OCI-LY7 (cell line): Measurements from ENCODE around the gene B3GAT1. TPM values are rescaled to one million over a fixed set of nuclear protein-coding genes. Genes with fewer than 3 reads are reported as not detected.

ENCODE experiments used
- BruUV-seq: library from RNA; stranded (reverse); fragments of 400-500 nt; replicated peaks from 2 replicates; lab custom pipeline; 2021; lab: Mats Ljungman, UMichigan
- CTCF ChIA-PET: fragments of 300-600 bp; sonication (Branson Sonifier 250); formaldehyde crosslinking; loops from one replicate; lab custom pipeline; 2022; ENCODE audit warnings: antibody characterized with exemption; ENCODE audit not compliant: unreplicated experiment; lab: Charles Lee
- POLR2A ChIA-PET: fragments of 300-600 bp; sonication (Branson Sonifier 250); formaldehyde crosslinking; loops from one replicate; lab custom pipeline; 2022; ENCODE audit warnings: antibody characterized with exemption; lab: Charles Lee
- DNase-seq: peaks from one replicate; pipeline ENCODE4 v3.0.0-alpha.2; 2015; ENCODE audit warnings: low spot score
- H2AFZ ChIP-seq: fragments of 200-600 bp; sonication (generic), shearing (Covaris generic); 2 replicates; pipeline ENCODE4 v1.6.1; 2014; ENCODE audit warnings: mild to moderate bottlenecking, antibody characterized with exemption, low read length, moderate library complexity
- H3K27ac ChIP-seq: fragments of 200-600 bp; sonication (generic); 2 replicates; pipeline ENCODE4 v1.5.1; 2014; ENCODE audit warnings: mixed run types, low read depth, mild to moderate bottlenecking, moderate library complexity, low read length, inconsistent platforms; ENCODE audit not compliant: poor library complexity, severe bottlenecking
- H3K36me3 ChIP-seq: fragments of 200-600 bp; sonication (generic); 2 replicates; pipeline ENCODE4 v1.6.1; 2014; ENCODE audit warnings: mild to moderate bottlenecking, antibody characterized with exemption, low read length, moderate library complexity, mixed read lengths; ENCODE audit not compliant: insufficient read depth
- H3K4me1 ChIP-seq: fragments of 200-600 bp; sonication (generic); 2 replicates; pipeline ENCODE4 v1.5.1; 2014; ENCODE audit warnings: mild to moderate bottlenecking, low read length; ENCODE audit not compliant: insufficient read depth, poor library complexity, severe bottlenecking
- H3K4me2 ChIP-seq: fragments of 200-600 bp; sonication (generic); 2 replicates; pipeline ENCODE4 v1.6.1; 2014; ENCODE audit warnings: mild to moderate bottlenecking, low read length
- H3K4me3 ChIP-seq: fragments of 200-600 bp; sonication (generic); 2 replicates; pipeline ENCODE4 v1.5.1; 2014; ENCODE audit warnings: mild to moderate bottlenecking, low read depth, low read length; ENCODE audit not compliant: poor library complexity, severe bottlenecking
- H3K79me2 ChIP-seq: fragments of 200-600 bp; sonication (generic); 2 replicates; pipeline ENCODE4 v1.6.1; 2016; ENCODE audit warnings: low read depth, mild to moderate bottlenecking, low read length, moderate library complexity, mixed read lengths; ENCODE audit not compliant: insufficient read depth
- H3K9me2 ChIP-seq: fragments of 200-600 bp; sonication (generic); 2 replicates; pipeline ENCODE4 v1.6.1; 2016; ENCODE audit warnings: mild to moderate bottlenecking, low read length, mixed read lengths; ENCODE audit not compliant: insufficient read depth
- H3K9me3 ChIP-seq: fragments of 200-600 bp; sonication (generic); 2 replicates; pipeline ENCODE4 v1.6.1; 2014; ENCODE audit warnings: mild to moderate bottlenecking, mixed run types, low read length, mixed read lengths
- H4K20me1 ChIP-seq: fragments of 200-600 bp; sonication (generic); 2 replicates; pipeline ENCODE4 v1.6.1; 2014; ENCODE audit warnings: mild to moderate bottlenecking, antibody characterized with exemption, low read length, moderate library complexity, mixed read lengths; ENCODE audit not compliant: insufficient read depth
- EZH2phosphoT487 ChIP-seq: fragments of 200-600 bp; sonication (generic); IDR thresholded peaks from 2 replicates; pipeline ENCODE4 v1.6.1; 2018; ENCODE audit warnings: low read depth, borderline replicate concordance, mild to moderate bottlenecking, mixed run types, antibody characterized with exemption, low read length, moderate library complexity, mixed read lengths
- intact Hi-C: fragments of 100-400 bp; cut with micrococcal nuclease; formaldehyde crosslinking; loops from one replicate; pipeline ENCODE4 v1.10.0; 2022; ENCODE audit not compliant: unreplicated experiment
- total RNA-seq, 2 experiments: library from RNA; depleted of rRNA in 1 of 2; stranded (reverse); fragments of >200 nt in 1 of 2; shearing (Covaris generic) in 1 of 2; gene quantifications; 2 replicates each; pipeline ENCODE4 v1.2.3, GENCODE V29; 2014 to 2022
- TF ChIP-seq, protein P1 (sequence below): fragments of 200-600 bp; sonication (generic); conservative IDR thresholded peaks from 2 replicates; pipeline ENCODE4 v1.5.1; 2014; ENCODE audit warnings: mild to moderate bottlenecking, antibody characterized with exemption, low read length, moderate library complexity, mixed read lengths

B3GAT1 gene
- total RNA-seq, 2 experiments from 2014 or later = not detected

- H3K4me1 ChIP-seq = no peaks in the 10 kb centered on the region
- POLR2A ChIA-PET = interaction anchor here (0.6 kb wide), 1 partner anchor 531 kb away, joined by 3 read pairs; no protein-coding TSS in a partner anchor
These were observed 21.1 kb downstream of the B3GAT1 start for GRCh38 chr11:134390706-134391569.

DNA sequence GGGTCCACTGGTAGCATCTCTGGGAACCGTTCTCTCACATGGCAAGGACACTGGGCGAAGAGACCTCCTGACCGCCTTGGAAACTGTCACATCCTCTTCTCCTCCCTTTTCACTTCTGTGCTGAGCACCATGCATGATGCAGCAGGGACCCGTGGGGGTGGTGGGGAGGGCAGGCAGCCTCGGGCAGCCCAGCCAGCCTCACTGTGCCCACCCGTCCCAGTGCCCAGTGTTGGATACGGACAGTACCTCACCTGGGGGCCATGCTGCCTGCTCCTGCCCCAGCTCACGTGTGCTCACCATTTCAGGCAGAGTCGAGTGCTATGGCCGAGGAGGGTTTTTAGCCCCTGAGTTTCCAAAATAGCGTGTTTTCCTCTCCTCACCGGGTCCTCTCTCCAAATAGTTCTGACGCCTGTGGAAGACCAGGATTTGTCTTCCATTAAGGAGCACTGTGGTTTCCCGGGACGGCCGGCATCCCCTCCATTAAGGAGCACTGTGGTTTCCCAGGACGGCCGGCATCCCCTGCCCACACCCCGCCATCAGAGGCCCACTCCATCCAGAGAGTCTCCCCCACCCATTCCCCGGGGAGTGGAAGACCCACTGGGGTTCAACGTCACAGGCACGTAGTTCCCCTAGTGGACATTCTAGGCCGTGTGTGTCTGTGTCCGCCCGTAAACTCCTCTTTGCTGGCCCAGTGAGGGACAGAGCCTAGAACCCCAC, 22.4 kb downstream of the B3GAT1 start:
- Histone ChIP-seq H3K36me3 (no peaks in the 10 kb centered on the region), H4K20me1 (no peaks in the 10 kb centered on the region), H3K9me2 (no peaks in the 10 kb centered on the region), H3K4me1 (no peaks in the 10 kb centered on the region), H3K9me3 (no peaks in the 10 kb centered on the region), H3K4me3 (no peak overlapping the region), H2AFZ (no peak overlapping the region), H3K4me2 (no peak overlapping the region), H3K79me2 (no peaks in the 10 kb centered on the region), H3K27ac (no peak overlapping the region)
- BruUV-seq = no TSS peak
- no peak for TF ChIP-seq EZH2phosphoT487
- TF ChIP-seq, protein P1, sequence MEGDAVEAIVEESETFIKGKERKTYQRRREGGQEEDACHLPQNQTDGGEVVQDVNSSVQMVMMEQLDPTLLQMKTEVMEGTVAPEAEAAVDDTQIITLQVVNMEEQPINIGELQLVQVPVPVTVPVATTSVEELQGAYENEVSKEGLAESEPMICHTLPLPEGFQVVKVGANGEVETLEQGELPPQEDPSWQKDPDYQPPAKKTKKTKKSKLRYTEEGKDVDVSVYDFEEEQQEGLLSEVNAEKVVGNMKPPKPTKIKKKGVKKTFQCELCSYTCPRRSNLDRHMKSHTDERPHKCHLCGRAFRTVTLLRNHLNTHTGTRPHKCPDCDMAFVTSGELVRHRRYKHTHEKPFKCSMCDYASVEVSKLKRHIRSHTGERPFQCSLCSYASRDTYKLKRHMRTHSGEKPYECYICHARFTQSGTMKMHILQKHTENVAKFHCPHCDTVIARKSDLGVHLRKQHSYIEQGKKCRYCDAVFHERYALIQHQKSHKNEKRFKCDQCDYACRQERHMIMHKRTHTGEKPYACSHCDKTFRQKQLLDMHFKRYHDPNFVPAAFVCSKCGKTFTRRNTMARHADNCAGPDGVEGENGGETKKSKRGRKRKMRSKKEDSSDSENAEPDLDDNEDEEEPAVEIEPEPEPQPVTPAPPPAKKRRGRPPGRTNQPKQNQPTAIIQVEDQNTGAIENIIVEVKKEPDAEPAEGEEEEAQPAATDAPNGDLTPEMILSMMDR = no peak
- ChIA-PET POLR2A (no interaction called here), CTCF (no interaction called here)
- DNase-seq = no peak
- intact Hi-C loops = no loop called here

More at GRCh38 chr11:134390706-134391569, 21.1 kb downstream of the B3GAT1 start:
- H3K27ac ChIP-seq = no peak overlapping the region
- H4K20me1 ChIP-seq = no peaks in the 10 kb centered on the region
- no peak overlapping the region for H3K4me3 ChIP-seq
- no peaks in the 10 kb centered on the region for H3K36me3 ChIP-seq
- H3K9me2 ChIP-seq = no peaks in the 10 kb centered on the region
- intact Hi-C loops = no loop called here
- no peaks in the 10 kb centered on the region for H3K9me3 ChIP-seq
- no peak for DNase-seq
- H2AFZ ChIP-seq = no peak overlapping the region
- TF ChIP-seq, protein P1 = no peak
- TF ChIP-seq EZH2phosphoT487 = no peak
- BruUV-seq = no TSS peak
- no peak overlapping the region for H3K4me2 ChIP-seq
- no peaks in the 10 kb centered on the region for H3K79me2 ChIP-seq
- CTCF ChIA-PET = no interaction called here

DNA sequence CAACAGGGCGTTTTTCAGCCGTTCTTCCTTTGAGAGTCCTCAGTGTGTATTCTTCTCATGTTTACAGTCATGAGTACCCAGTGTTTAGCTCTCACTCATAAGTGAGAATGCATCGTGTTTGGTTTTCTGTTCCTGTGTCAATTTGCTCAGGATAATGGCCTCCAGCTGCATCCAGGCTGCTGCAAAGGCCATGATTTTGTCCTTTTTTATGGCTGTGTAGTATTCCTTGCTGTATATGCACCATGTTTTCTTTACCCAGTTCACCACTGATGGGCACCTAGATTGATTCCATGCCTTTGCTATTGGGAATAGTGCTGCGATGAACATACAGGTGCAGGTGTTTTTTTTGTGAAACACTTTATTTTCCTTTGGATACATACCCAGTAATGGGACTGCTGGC, 23.5 kb downstream of the B3GAT1 start:
- BruUV-seq = no TSS peak
- Histone ChIP-seq H3K36me3 (no peaks in the 10 kb centered on the region), H3K9me3 (no peaks in the 10 kb centered on the region), H2AFZ (no peak overlapping the region), H3K9me2 (no peaks in the 10 kb centered on the region), H3K79me2 (no peaks in the 10 kb centered on the region), H3K27ac (no peak overlapping the region), H3K4me3 (no peak overlapping the region), H4K20me1 (no peaks in the 10 kb centered on the region), H3K4me2 (no peak overlapping the region), H3K4me1 (no peaks in the 10 kb centered on the region)
- intact Hi-C loops = no loop called here
- ChIA-PET CTCF (no interaction called here), POLR2A (interaction anchor here (0.7 kb wide), 1 partner anchor 81 kb away, joined by 3 read pairs; no protein-coding TSS in a partner anchor)
- DNase-seq = no peak
- TF ChIP-seq, protein P1 = no peak
- no peak for TF ChIP-seq EZH2phosphoT487
